ENCODE measurements around the gene RAB29.
"Not testable (repeated sequence)": the region's sequence is repeated elsewhere in the genome, so short reads cannot be mapped to it uniquely, and the experiment has no call there.

DNA sequence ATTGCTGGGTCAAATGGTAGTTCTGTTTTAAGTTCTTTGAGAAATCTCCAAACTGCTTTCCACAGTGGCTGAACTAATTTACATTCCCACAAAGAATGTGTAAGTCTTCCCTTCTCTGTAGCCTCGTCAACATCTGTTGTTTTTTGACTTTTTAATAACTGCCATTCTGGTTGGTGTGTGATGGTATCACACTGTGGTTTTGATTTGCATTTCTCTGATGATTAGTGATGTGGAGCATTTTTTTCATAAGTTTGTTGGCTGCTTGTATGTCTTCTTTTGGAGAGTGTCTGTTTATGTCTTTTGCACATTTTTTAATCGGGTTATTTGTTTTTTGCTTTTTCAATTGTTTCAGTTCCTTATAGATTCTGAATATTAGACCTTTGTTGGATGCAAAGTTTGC is 48.0 kb upstream of the RAB29 start:
- TF ChIP-seq, protein P1, sequence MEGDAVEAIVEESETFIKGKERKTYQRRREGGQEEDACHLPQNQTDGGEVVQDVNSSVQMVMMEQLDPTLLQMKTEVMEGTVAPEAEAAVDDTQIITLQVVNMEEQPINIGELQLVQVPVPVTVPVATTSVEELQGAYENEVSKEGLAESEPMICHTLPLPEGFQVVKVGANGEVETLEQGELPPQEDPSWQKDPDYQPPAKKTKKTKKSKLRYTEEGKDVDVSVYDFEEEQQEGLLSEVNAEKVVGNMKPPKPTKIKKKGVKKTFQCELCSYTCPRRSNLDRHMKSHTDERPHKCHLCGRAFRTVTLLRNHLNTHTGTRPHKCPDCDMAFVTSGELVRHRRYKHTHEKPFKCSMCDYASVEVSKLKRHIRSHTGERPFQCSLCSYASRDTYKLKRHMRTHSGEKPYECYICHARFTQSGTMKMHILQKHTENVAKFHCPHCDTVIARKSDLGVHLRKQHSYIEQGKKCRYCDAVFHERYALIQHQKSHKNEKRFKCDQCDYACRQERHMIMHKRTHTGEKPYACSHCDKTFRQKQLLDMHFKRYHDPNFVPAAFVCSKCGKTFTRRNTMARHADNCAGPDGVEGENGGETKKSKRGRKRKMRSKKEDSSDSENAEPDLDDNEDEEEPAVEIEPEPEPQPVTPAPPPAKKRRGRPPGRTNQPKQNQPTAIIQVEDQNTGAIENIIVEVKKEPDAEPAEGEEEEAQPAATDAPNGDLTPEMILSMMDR (IDR thresholded peaks at IDR 0.05), result not testable (repeated sequence)
- not testable (repeated sequence) for TF ChIP-seq POLR2A (IDR thresholded peaks at IDR 0.05)
